Stomach smooth muscle (tissue), 2 donors: Measurements from ENCODE around the gene THEMIS.
"Not testable (repeated sequence)": the region's sequence is repeated elsewhere in the genome, so short reads cannot be mapped to it uniquely, and the experiment has no call there.

Experiments
- H3K27ac ChIP-seq: one replicate; pipeline ENCODE4 v1.7.0; 2013; ENCODE audit warnings: mild to moderate bottlenecking, low read length, inconsistent platforms
- H3K27me3 ChIP-seq, 2 donors: one replicate each; pipeline ENCODE4 v1.7.0; 2013; ENCODE audit warnings: low read length in 2 of 2; ENCODE audit not compliant: insufficient read depth in 2 of 2, control insufficient read depth in 1 of 2
- H3K36me3 ChIP-seq, 2 donors: one replicate each; pipeline ENCODE4 v1.7.0; 2013; ENCODE audit warnings: low read length in 2 of 2; ENCODE audit not compliant: control insufficient read depth in 2 of 2, insufficient read depth in 2 of 2
- H3K4me1 ChIP-seq: one replicate; pipeline ENCODE4 v1.7.0; 2013; ENCODE audit warnings: low read length; ENCODE audit not compliant: control insufficient read depth, insufficient read depth
- H3K4me3 ChIP-seq, 2 donors: one replicate each; pipeline ENCODE4 v1.7.0; 2013; ENCODE audit warnings: low read length in 2 of 2
- H3K9ac ChIP-seq, 2 donors: one replicate each; pipeline ENCODE4 v1.7.0; 2013; ENCODE audit warnings: low read length in 2 of 2, mild to moderate bottlenecking in 1 of 2
- H3K9me3 ChIP-seq, 2 donors: one replicate each; pipeline ENCODE4 v1.7.0; 2013; ENCODE audit warnings: low read length in 2 of 2; ENCODE audit not compliant: control insufficient read depth in 2 of 2
- donor health status: healthy.
- donor health status: Pancreatic carcinoma.

Gene THEMIS

GRCh38 chr6:127691146-127691545, 209.7 kb downstream of the THEMIS start:
- H3K27me3 ChIP-seq, result no peaks in the 10 kb centered on the region
- no peak overlapping the region for H3K4me3 ChIP-seq
- H3K9me3 ChIP-seq, result no peaks in the 10 kb centered on the region
- no peaks in the 10 kb centered on the region for H3K36me3 ChIP-seq
- H3K9ac ChIP-seq, result no peak overlapping the region
- H3K27ac ChIP-seq, result no peak overlapping the region
- H3K4me1 ChIP-seq, result no peaks in the 10 kb centered on the region

GRCh38 chr6:127690588-127690987, 210.3 kb downstream of the THEMIS start:
- no peak overlapping the region for H3K27ac ChIP-seq
- no peaks in the 10 kb centered on the region for H3K9me3 ChIP-seq
- no peak overlapping the region for H3K9ac ChIP-seq
- H3K4me1 ChIP-seq, result no peaks in the 10 kb centered on the region
- H3K27me3 ChIP-seq, result no peaks in the 10 kb centered on the region
- H3K36me3 ChIP-seq, result no peaks in the 10 kb centered on the region
- H3K4me3 ChIP-seq, result no peak overlapping the region

- no peak overlapping the region for H3K4me3 ChIP-seq
- no peaks in the 10 kb centered on the region for H3K4me1 ChIP-seq
- no peaks in the 10 kb centered on the region for H3K27me3 ChIP-seq
- H3K9me3 ChIP-seq, result no peaks in the 10 kb centered on the region
- H3K27ac ChIP-seq, result no peak overlapping the region
- H3K9ac ChIP-seq, result no peak overlapping the region
- no peaks in the 10 kb centered on the region for H3K36me3 ChIP-seq
Observed at GRCh38 chr6:127690092-127690491, 210.8 kb downstream of the THEMIS start.

- not testable (repeated sequence) for H3K27ac ChIP-seq, H3K9ac ChIP-seq
Observed at GRCh38 chr6:127687490-127687889, 213.4 kb downstream of the THEMIS start.

GRCh38 chr6:127686084-127686483, 214.8 kb downstream of the THEMIS start:
- no peak overlapping the region for H3K9ac ChIP-seq
- no peaks in the 10 kb centered on the region for H3K9me3 ChIP-seq
- no peak overlapping the region for H3K27ac ChIP-seq
- H3K4me3 ChIP-seq, result no peak overlapping the region
- H3K36me3 ChIP-seq, result no peaks in the 10 kb centered on the region
- H3K4me1 ChIP-seq, result no peaks in the 10 kb centered on the region
- no peaks in the 10 kb centered on the region for H3K27me3 ChIP-seq

More at GRCh38 chr6:127687490-127687889, 213.4 kb downstream of the THEMIS start:
- H3K9me3 ChIP-seq, H3K27me3 ChIP-seq, H3K4me1 ChIP-seq, H3K4me3 ChIP-seq, H3K36me3 ChIP-seq: not testable (repeated sequence)

- Histone ChIP-seq H3K9me3 (no peaks in the 10 kb centered on the region), H3K9ac (no peak overlapping the region), H3K36me3 (no peaks in the 10 kb centered on the region), H3K27ac (no peak overlapping the region), H3K27me3 (no peaks in the 10 kb centered on the region), H3K4me3 (no peak overlapping the region), H3K4me1 (no peaks in the 10 kb centered on the region)
Observed at GRCh38 chr6:127684501-127684900, 216.4 kb downstream of the THEMIS start.
